GM18868 (cell line): ENCODE measurements around the gene DUOXA2.
"Not testable (repeated sequence)": the region's sequence is repeated elsewhere in the genome, so short reads cannot be mapped to it uniquely, and the experiment has no call there.

ENCODE experiments used
- ATAC-seq: cut with Tn5 transposase; IDR thresholded peaks from one replicate; pipeline ENCODE4 v1.9.1; 2021; ENCODE audit warnings: mild to moderate bottlenecking, moderate library complexity; ENCODE audit not compliant: unreplicated experiment

DUOXA2 gene

GRCh38 chr15:45134682-45135604 lies 20.8 kb downstream of the DUOXA2 start:
- peak; percentile 54 for ATAC-seq

- not testable (repeated sequence) for ATAC-seq
These were observed 21.7 kb downstream of the DUOXA2 start for GRCh38 chr15:45135705-45136377.

GRCh38 chr15:45136378-45136764 lies 22.2 kb downstream of the DUOXA2 start:
- ATAC-seq: no peak

- ATAC-seq: no peak
These were observed 23.6 kb downstream of the DUOXA2 start for GRCh38 chr15:45137703-45138102.

- no peak for ATAC-seq
These were observed 25.0 kb downstream of the DUOXA2 start for GRCh38 chr15:45138814-45139765.

- ATAC-seq: no peak
These were observed 25.6 kb downstream of the DUOXA2 start for GRCh38 chr15:45139770-45140169.

- no peak for ATAC-seq
These were observed 26.6 kb downstream of the DUOXA2 start for GRCh38 chr15:45140557-45141250.

GRCh38 chr15:45141386-45141785 lies 27.3 kb downstream of the DUOXA2 start:
- ATAC-seq: no peak

- no peak for ATAC-seq
These were observed 28.9 kb downstream of the DUOXA2 start for GRCh38 chr15:45143056-45143455.

- no peak for ATAC-seq
These were observed 29.8 kb downstream of the DUOXA2 start for GRCh38 chr15:45143946-45144345.

GRCh38 chr15:45144775-45145174 lies 30.6 kb downstream of the DUOXA2 start:
- ATAC-seq: no peak

GRCh38 chr15:45146405-45146804 lies 32.3 kb downstream of the DUOXA2 start:
- no peak for ATAC-seq

- no peak for ATAC-seq
These were observed 33.5 kb downstream of the DUOXA2 start for GRCh38 chr15:45147606-45148005.

GRCh38 chr15:45148076-45149059 lies 34.2 kb downstream of the DUOXA2 start:
- ATAC-seq: no peak

GRCh38 chr15:45149060-45149459 lies 34.9 kb downstream of the DUOXA2 start:
- no peak for ATAC-seq

GRCh38 chr15:45150481-45150880 lies 36.4 kb downstream of the DUOXA2 start:
- no peak for ATAC-seq

GRCh38 chr15:45150997-45151396 lies 36.9 kb downstream of the DUOXA2 start:
- no peak for ATAC-seq

- no peak for ATAC-seq
These were observed 38.1 kb downstream of the DUOXA2 start for GRCh38 chr15:45151998-45152828.
